Measurements from ENCODE around the gene RAVER1.

DNA sequence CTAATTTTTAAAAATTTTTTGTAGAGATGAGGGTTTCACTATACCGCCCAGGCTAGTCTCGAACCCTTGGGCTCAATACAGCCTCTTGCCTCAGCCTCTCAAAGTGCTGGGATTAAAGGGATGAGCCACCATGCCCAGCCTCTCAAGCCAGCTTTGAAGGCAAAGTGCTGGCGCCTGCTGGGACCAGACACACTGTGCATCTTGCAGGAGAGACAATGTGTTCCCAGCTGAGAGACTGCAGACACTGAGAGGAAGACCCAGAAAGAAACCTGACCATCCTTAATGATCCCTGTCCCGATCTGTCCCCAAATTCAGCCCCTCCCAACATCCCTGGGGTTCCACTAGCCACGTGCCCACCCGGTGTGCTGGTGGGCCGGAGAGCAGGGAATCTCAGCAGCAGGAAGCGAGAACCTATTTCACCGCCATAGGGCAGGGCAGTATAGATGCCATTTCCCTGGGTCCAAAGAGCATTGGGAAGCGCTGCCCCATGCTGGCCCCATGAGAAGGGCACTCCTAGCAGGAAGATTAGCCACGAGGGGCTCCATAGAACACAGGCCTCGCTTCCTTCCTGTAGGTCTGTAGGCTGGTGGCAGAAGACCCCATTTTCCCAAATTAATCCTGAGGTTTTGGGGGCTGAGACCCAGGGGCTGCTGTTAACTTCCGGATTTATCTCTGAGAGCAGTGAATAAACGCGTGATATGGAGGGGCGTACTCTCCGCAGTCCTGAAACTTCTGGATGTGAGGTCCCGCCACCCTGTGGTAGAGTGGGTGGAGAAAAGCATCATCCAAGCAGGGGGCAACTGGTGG is 968 bp downstream of the RAVER1 start:
- TF ChIP-seq GATA2 (IDR thresholded peaks at IDR 0.05; ENCODE audit: low read depth, low read length) (no peak), GATA3 (IDR thresholded peaks at IDR 0.05; ENCODE audit: low read depth, low read length) (no peak)
